ENCODE measurements around the gene HOXD11.

HOXD11 gene

GRCh38 chr2:176094349-176094748, 12.7 kb upstream of the HOXD11 start:
- no peak for DNase-seq

- DNase-seq, result no peak
Observed at GRCh38 chr2:176095421-176095820, 11.7 kb upstream of the HOXD11 start.

DNA sequence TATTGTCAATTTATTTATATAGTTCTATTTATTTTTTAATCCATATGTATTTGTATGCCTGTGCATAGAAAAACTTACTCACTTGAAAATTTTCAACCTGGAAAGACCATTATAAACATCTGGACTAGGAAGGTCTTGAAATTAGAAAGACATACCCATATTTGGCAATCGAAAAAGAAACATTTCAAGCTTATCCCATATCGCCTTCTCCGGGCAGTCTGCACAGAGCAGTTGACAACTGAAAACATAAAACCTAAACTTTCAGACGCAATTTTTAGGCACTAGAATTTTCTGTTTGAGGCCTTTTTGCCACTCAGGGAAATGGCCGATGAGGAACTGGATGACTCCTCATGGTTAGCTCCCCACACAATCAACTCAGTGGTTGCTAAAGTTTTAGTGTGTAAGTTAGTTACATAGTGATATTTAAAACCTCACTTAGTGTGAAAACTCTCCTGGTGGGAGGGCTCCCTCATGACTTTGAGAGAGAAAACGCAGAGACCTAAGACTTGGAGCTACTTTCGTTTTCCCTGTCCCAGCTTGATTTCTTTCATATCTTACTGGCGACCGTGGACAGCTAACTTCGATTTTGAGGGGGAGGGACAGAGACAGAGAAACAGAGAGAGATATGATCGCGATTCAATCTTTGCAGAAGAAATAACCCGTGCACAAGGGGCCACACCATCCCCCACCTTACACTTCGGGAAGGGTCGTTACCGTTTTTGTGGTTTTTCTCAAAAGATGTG, 10.7 kb upstream of the HOXD11 start:
- no peak for DNase-seq

DNA sequence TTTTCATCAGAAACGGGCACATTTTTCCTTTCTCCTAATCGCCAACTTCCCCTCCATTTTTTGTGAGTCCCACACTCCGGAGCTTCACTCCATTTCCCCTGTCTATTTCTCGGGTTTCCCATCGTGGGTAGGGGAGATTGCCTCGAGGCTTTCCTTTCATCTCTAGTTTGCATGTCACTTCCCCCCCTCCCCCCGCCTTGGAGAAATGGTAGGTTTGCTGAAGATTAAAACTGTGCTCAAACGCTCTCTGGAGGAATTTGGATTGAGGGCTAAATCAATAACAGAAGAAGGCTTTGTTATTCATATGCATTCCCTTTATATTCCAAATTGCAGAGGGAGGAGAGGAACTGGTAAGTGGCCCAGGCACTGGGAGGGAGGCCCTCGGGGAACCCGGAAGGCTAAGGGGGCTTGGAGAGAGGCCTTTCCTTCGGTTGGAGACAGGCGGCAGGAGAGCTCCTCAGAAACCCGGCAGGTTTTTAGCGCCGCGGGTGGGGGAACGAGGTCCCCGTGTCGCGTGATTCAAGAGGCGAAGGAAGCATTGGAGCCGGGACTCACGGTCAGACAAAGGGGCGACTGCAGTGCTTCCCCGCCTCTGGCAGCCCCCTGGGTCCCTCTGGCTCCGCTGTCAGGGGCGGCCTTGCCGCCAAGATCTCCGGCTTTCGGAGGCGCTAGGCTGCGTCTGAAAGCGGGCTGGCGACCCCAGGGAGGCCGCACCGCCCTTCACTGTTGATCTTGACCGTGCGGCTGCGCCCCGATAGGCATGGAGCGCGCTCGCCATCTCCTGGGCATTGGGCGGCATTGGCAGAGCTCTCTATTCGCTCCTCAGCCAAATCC, 9.9 kb upstream of the HOXD11 start:
- DNase-seq, result no peak

- no peak for DNase-seq
Observed at GRCh38 chr2:176097820-176098365, 9.2 kb upstream of the HOXD11 start.

DNA sequence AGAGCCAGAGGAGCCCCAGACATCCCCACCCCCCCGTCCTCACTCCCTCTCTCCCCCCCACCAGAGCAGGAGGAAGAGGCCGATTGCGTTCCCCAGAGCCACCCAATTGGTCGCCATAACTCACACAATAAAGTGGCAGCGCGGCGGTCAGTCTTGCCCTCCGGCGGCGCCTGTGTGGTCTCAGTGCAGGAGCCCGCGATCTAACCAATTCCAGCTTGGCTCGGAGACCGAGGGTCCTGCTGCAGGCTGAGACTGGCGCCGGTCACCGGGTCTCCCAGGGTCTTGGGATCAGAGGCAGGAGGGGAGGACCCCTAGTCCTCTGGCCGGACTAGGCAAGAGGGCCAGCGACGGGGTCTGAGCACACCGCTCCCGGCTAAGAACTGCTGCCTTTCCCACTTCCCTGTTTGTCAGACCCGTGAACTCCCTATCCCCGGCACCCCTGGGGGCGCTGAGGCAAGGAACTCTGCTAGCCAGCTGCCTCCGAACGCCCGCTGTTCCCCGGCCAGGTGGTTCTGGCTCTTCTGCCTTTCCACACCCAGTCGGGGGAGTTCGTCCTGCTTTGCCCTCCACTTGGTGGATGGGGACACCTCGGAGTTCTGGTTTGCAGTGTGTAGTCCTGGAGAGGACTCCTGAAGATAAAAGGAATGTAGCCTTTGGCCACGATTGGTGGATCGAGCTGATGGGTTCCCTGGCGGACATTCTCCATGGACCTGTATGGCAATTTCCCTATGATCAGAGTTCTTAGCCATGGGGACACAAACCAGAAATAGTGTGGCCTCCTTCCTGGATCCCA, 8.5 kb upstream of the HOXD11 start:
- no peak for DNase-seq

DNA sequence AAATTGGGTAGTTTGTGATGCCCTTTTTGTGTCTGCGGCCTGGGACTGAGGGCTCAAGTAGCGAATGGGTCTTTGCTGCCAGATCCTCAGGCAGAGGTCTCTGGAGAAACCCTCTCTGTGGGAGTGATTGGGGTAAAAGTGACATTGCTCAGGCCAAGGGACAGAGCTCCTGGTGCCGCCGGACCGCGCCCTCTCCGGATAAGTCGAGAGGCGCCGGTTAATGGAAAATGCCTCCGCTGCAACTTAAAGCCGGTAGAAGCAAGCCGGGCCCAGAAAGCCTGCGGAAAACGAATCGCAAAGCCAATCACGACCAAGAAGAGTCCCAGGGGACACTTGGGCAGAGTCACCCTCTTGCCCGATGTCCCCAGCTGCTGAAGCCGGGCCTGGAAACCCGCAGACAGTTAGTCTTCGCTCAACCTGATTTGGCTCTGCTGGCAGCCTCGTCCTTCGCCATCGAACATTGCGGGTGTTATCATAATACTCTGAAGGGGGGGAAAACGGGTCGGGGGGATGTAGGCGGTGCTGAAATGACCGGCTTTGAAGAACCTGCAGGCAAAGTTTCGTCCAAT, 7.8 kb upstream of the HOXD11 start:
- DNase-seq, result no peak

GRCh38 chr2:176099728-176100546, 7.1 kb upstream of the HOXD11 start, which contains the start of gene HOXD12:
Gene HOXD12, plus strand, starts transcription at chr2:176099795. Its CDS starts 7 bp downstream, at chr2:176099802.
- DNase-seq, result no peak

- no peak for DNase-seq
Observed at GRCh38 chr2:176100547-176101140, 6.4 kb upstream of the HOXD11 start.

- DNase-seq, result no peak
Observed at GRCh38 chr2:176101216-176101830, 5.8 kb upstream of the HOXD11 start.

DNA sequence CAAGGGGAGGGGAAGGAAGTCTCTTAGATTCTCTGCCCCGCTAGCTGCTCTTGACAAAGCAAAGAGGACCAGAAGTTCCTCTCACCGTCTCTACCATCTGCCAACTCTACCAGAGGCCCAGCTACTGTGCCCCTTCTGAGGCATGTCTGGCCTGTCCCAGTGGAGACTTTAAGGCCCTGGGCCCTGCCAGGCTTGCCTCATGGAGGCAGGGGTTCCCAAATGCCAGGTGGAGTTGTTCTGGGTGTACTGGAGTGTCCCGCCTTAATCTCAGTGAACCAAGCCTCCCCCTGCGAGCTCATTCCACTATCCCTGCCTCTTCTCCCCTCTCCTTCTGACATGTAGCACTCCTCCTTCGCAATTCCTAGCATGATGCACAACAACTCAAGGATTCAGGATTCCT, 5.2 kb upstream of the HOXD11 start:
- no peak for DNase-seq

- DNase-seq, result no peak
Observed at GRCh38 chr2:176102309-176102866, 4.7 kb upstream of the HOXD11 start.

DNA sequence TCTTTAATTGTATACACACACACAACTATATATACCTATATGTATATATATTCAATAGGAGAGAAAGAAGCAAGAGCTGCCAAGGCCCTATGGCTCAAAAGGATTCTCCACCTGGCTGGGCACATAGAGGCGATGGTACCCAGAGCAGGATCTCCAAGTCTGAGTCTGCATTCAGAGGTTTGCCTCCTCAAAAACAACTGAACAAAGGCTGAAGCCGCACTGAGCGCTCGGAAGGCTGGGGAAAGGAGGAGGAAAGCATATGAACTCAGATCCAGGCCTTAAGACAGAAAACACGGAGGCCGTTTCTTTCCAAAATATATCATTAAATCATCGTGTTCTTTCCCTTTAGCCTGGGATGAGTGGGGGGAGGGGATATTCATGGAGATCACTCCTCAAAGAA, 3.9 kb upstream of the HOXD11 start:
- no peak for DNase-seq

- no peak for DNase-seq
Observed at GRCh38 chr2:176103742-176104315, 3.3 kb upstream of the HOXD11 start.

DNA sequence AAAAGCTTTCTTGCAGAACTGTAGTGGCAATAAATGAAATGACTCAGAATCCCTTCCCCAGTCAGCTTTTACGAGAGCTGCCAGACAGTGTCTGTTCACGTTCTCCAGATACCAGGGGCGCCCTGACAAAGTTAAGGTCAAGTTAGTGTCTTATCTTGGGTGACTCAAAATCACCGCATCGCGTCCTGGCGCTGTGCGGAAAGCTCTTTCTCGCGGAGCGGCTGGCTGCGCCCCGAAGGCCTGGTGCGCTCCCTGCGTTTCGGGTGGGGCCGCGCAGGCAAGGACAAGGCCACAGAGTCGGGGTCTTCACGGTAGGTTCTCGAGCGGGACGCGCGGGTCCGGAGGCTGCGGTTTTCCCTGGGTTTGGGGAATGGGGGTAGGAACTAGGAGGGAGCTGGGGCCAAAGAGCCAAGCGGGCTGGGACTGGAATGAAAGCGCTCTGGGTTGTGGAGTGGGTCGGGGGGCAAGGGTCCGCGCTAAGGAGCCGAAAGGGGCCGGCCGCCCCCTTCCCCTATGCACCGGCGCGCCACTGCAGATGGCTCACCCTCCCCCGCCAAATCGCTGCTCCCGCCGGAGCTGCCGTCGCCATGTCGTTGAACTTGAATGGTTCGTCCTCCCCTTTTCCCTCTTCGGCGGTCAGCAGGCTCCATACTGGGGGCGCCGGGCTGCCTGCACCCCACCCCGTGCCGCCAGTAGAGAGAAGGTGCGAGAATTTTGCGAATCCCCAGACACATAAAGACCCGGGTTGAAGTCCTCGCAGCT, 2.6 kb upstream of the HOXD11 start:
- DNase-seq, result no peak

GRCh38 chr2:176105078-176105729, 1.9 kb upstream of the HOXD11 start:
- DNase-seq, result no peak

- no peak for DNase-seq
Observed at GRCh38 chr2:176105730-176106580, 1.1 kb upstream of the HOXD11 start.

DNA sequence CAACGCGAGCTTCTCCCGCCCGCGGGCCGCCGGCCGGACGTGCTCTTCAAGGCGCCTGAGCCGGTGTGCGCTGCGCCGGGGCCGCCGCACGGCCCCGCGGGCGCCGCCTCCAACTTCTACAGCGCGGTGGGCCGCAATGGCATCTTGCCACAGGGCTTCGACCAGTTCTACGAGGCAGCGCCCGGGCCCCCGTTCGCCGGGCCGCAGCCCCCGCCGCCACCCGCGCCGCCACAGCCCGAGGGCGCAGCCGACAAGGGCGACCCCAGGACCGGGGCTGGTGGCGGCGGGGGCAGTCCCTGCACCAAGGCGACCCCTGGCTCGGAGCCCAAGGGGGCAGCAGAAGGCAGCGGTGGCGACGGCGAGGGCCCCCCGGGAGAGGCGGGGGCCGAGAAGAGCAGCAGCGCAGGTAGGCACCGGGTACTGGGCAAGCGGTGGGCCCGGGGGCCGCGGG, 676 bp downstream of the HOXD11 start:
- no peak for DNase-seq

Data from cerebellar nuclear complex (tissue), 1 donor.